Activated CD8-positive, alpha-beta memory T cell treated with anti-CD3 and anti-CD28 coated beads, Interleukin-2, amount 10 ng/mL, durations not matched to agents 7 days and 5 days (primary cell): ENCODE measurements around the gene ADARB2. TPM values are rescaled to one million over a fixed set of nuclear protein-coding genes. Genes with fewer than 3 reads are reported as not detected.

Source experiments
- ATAC-seq: fragments of 150-1000 bp; cut with Tn5 transposase; one replicate; pipeline ENCODE4 v1.10.0; 2021; ENCODE audit warnings: moderate library complexity
- CTCF ChIA-PET: fragments of 350-600 bp; sonication (Branson Sonifier 250); formaldehyde crosslinking; loops from one replicate; lab custom pipeline; 2021; ENCODE audit warnings: antibody characterized with exemption; lab: Charles Lee
- DNase-seq: peaks from one replicate; pipeline ENCODE4 v3.0.0-alpha.2; 2020
- H3K27ac Mint-ChIP-seq: one replicate; pipeline ENCODE4 v1.8.0; 2021; ENCODE audit warnings: mild to moderate bottlenecking, mixed read lengths
- H3K27me3 Mint-ChIP-seq: one replicate; pipeline ENCODE4 v1.8.0; 2021; ENCODE audit warnings: mixed read lengths
- H3K36me3 Mint-ChIP-seq: one replicate; pipeline ENCODE4 v1.8.0; 2021; ENCODE audit warnings: mild to moderate bottlenecking, mixed read lengths
- H3K4me1 Mint-ChIP-seq: one replicate; pipeline ENCODE4 v1.8.0; 2021; ENCODE audit warnings: mixed read lengths
- H3K4me3 Mint-ChIP-seq: one replicate; pipeline ENCODE4 v1.8.0; 2021; ENCODE audit warnings: mild to moderate bottlenecking, moderate library complexity, mixed read lengths
- H3K9me3 Mint-ChIP-seq: one replicate; pipeline ENCODE4 v1.8.0; 2022; ENCODE audit warnings: low read depth, mixed read lengths
- total RNA-seq, 2 experiments: library from RNA; stranded (reverse); gene quantifications; one replicate each; pipeline ENCODE4 v1.2.3, GENCODE V29; 2021

The ADARB2 gene
- total RNA-seq, 2 experiments from 2014 or later: not detected

- CTCF ChIA-PET: no interaction called here
- Mint-ChIP-seq H3K9me3 (no peaks in the 10 kb centered on the region), H3K27ac (peak overlapping the region; percentile 48), H3K4me1 (no peaks in the 10 kb centered on the region), H3K36me3 (no peaks in the 10 kb centered on the region), H3K4me3 (no peak overlapping the region), H3K27me3 (peaks cover 4% of the 10 kb centered on the region)
- no peak for ATAC-seq
- no peak for DNase-seq
These were observed 180.2 kb downstream of the ADARB2 start for GRCh38 chr10:1557081-1557480.

- Mint-ChIP-seq H3K4me3 (no peak overlapping the region), H3K4me1 (no peaks in the 10 kb centered on the region), H3K9me3 (no peaks in the 10 kb centered on the region), H3K36me3 (no peaks in the 10 kb centered on the region), H3K27me3 (peaks cover 4% of the 10 kb centered on the region), H3K27ac (no peak overlapping the region)
- no peak for DNase-seq
- CTCF ChIA-PET: no interaction called here
- ATAC-seq: no peak
These were observed 180.8 kb downstream of the ADARB2 start for GRCh38 chr10:1556496-1556895.

GRCh38 chr10:1553951-1554350 is 183.4 kb downstream of the ADARB2 start:
- DNase-seq: no peak
- no peaks in the 10 kb centered on the region for H3K27me3 Mint-ChIP-seq
- CTCF ChIA-PET: no interaction called here
- no peaks in the 10 kb centered on the region for H3K9me3 Mint-ChIP-seq
- ATAC-seq: no peak
- H3K4me1 Mint-ChIP-seq: peaks cover 7% of the 10 kb centered on the region
- H3K27ac Mint-ChIP-seq: no peak overlapping the region
- H3K4me3 Mint-ChIP-seq: no peak overlapping the region
- no peaks in the 10 kb centered on the region for H3K36me3 Mint-ChIP-seq

GRCh38 chr10:1552881-1553670 is 184.2 kb downstream of the ADARB2 start:
- Mint-ChIP-seq H3K36me3 (no peaks in the 10 kb centered on the region), H3K27me3 (no peaks in the 10 kb centered on the region), H3K4me3 (no peak overlapping the region), H3K9me3 (no peaks in the 10 kb centered on the region), H3K27ac (no peak overlapping the region), H3K4me1 (peaks cover 7% of the 10 kb centered on the region)
- ATAC-seq: no peak
- no peak for DNase-seq
- CTCF ChIA-PET: no interaction called here

- no peak overlapping the region for H3K27ac Mint-ChIP-seq
- H3K27me3 Mint-ChIP-seq: no peaks in the 10 kb centered on the region
- peaks cover 7% of the 10 kb centered on the region for H3K4me1 Mint-ChIP-seq
- no peak overlapping the region for H3K4me3 Mint-ChIP-seq
- ATAC-seq: no peak
- CTCF ChIA-PET: no interaction called here
- H3K36me3 Mint-ChIP-seq: no peaks in the 10 kb centered on the region
- H3K9me3 Mint-ChIP-seq: no peaks in the 10 kb centered on the region
- no peak for DNase-seq
These were observed 184.9 kb downstream of the ADARB2 start for GRCh38 chr10:1552406-1552805.

GRCh38 chr10:1551636-1552338 is 185.5 kb downstream of the ADARB2 start:
- DNase-seq: no peak
- H3K4me3 Mint-ChIP-seq: no peak overlapping the region
- CTCF ChIA-PET: no interaction called here
- no peak overlapping the region for H3K27ac Mint-ChIP-seq
- H3K4me1 Mint-ChIP-seq: peaks cover 7% of the 10 kb centered on the region
- no peaks in the 10 kb centered on the region for H3K27me3 Mint-ChIP-seq
- no peak for ATAC-seq
- H3K9me3 Mint-ChIP-seq: no peaks in the 10 kb centered on the region
- H3K36me3 Mint-ChIP-seq: no peaks in the 10 kb centered on the region

GRCh38 chr10:1550616-1551015 is 186.7 kb downstream of the ADARB2 start:
- DNase-seq: no peak
- no peak for ATAC-seq
- Mint-ChIP-seq H3K36me3 (no peaks in the 10 kb centered on the region), H3K4me1 (peaks cover 7% of the 10 kb centered on the region), H3K9me3 (no peaks in the 10 kb centered on the region), H3K4me3 (no peak overlapping the region), H3K27ac (no peak overlapping the region), H3K27me3 (no peaks in the 10 kb centered on the region)
- CTCF ChIA-PET: no interaction called here

GRCh38 chr10:1550291-1550595 is 187.1 kb downstream of the ADARB2 start:
- DNase-seq (no peak), ATAC-seq (no peak)
- Mint-ChIP-seq H3K9me3 (no peaks in the 10 kb centered on the region), H3K4me3 (no peak overlapping the region), H3K27me3 (no peaks in the 10 kb centered on the region), H3K27ac (no peak overlapping the region), H3K36me3 (no peaks in the 10 kb centered on the region), H3K4me1 (peaks cover 7% of the 10 kb centered on the region)
- CTCF ChIA-PET: no interaction called here

- no peaks in the 10 kb centered on the region for H3K27me3 Mint-ChIP-seq
- DNase-seq (no peak), ATAC-seq (no peak)
- no peak overlapping the region for H3K4me3 Mint-ChIP-seq
- CTCF ChIA-PET: no interaction called here
- H3K36me3 Mint-ChIP-seq: no peaks in the 10 kb centered on the region
- H3K9me3 Mint-ChIP-seq: no peaks in the 10 kb centered on the region
- H3K27ac Mint-ChIP-seq: no peak overlapping the region
- peaks cover 7% of the 10 kb centered on the region for H3K4me1 Mint-ChIP-seq
These were observed 187.6 kb downstream of the ADARB2 start for GRCh38 chr10:1549591-1550290.

GRCh38 chr10:1548596-1548995 is 188.7 kb downstream of the ADARB2 start:
- DNase-seq (no peak), ATAC-seq (no peak)
- Mint-ChIP-seq H3K36me3 (no peaks in the 10 kb centered on the region), H3K27me3 (no peaks in the 10 kb centered on the region), H3K4me3 (no peak overlapping the region), H3K27ac (no peak overlapping the region), H3K4me1 (peaks cover 7% of the 10 kb centered on the region), H3K9me3 (no peaks in the 10 kb centered on the region)
- CTCF ChIA-PET: no interaction called here

- ATAC-seq: no peak
These were observed 189.2 kb downstream of the ADARB2 start for GRCh38 chr10:1548146-1548545.

GRCh38 chr10:1546431-1547110 is 190.8 kb downstream of the ADARB2 start:
- Mint-ChIP-seq H3K36me3 (no peaks in the 10 kb centered on the region), H3K4me1 (peaks cover 7% of the 10 kb centered on the region), H3K27ac (no peak overlapping the region), H3K4me3 (no peak overlapping the region), H3K27me3 (no peaks in the 10 kb centered on the region), H3K9me3 (no peaks in the 10 kb centered on the region)
- ATAC-seq (no peak), DNase-seq (no peak)
- CTCF ChIA-PET: no interaction called here

More at GRCh38 chr10:1548146-1548545, 189.2 kb downstream of the ADARB2 start:
- Mint-ChIP-seq H3K36me3 (no peaks in the 10 kb centered on the region), H3K27ac (no peak overlapping the region), H3K4me1 (peaks cover 7% of the 10 kb centered on the region), H3K4me3 (no peak overlapping the region), H3K27me3 (no peaks in the 10 kb centered on the region), H3K9me3 (no peaks in the 10 kb centered on the region)
- DNase-seq: no peak
- CTCF ChIA-PET: no interaction called here

- H3K27ac Mint-ChIP-seq: no peak overlapping the region
- ATAC-seq: no peak
- DNase-seq: no peak
- H3K36me3 Mint-ChIP-seq: no peaks in the 10 kb centered on the region
- H3K27me3 Mint-ChIP-seq: no peaks in the 10 kb centered on the region
- CTCF ChIA-PET: no interaction called here
- no peak overlapping the region for H3K4me3 Mint-ChIP-seq
- H3K9me3 Mint-ChIP-seq: no peaks in the 10 kb centered on the region
- H3K4me1 Mint-ChIP-seq: peaks cover 7% of the 10 kb centered on the region
These were observed 191.8 kb downstream of the ADARB2 start for GRCh38 chr10:1545524-1545923.
